HepG2 (cell line): ENCODE results near the gene ZC3H8. TPM values are rescaled to one million over a fixed set of nuclear protein-coding genes. Genes with fewer than 3 reads are reported as not detected.

Source experiments
- DDIT3 ChIP-seq: sonication (generic); formaldehyde crosslinking; IDR thresholded peaks from 2 replicates; pipeline ENCODE4 v1.4.0; 2020; ENCODE audit warnings: mild to moderate bottlenecking, missing genetic modification reagents
- KDM5A ChIP-seq: fragments of 200-600 bp; sonication (generic); IDR thresholded peaks from 2 replicates; pipeline ENCODE4 v1.7.0; 2018; ENCODE audit warnings: antibody characterized with exemption, mild to moderate bottlenecking, low read length, borderline replicate concordance
- NR2F2 ChIP-seq: IDR thresholded peaks from 2 replicates; pipeline ENCODE4 v1.6.1; 2012; ENCODE audit warnings: low read depth, inconsistent platforms, borderline replicate concordance
- POLR2G ChIP-seq: fragments of 200-400 bp; formaldehyde crosslinking; IDR thresholded peaks from 2 replicates; pipeline ENCODE4 v1.6.1; 2018; ENCODE audit warnings: mild to moderate bottlenecking, low read depth, low read length, moderate library complexity
- SCMH1 ChIP-seq: sonication (generic); formaldehyde crosslinking; IDR thresholded peaks from 2 replicates; pipeline ENCODE4 v1.9.0; 2021; ENCODE audit warnings: missing genetic modification reagents, mild to moderate bottlenecking, borderline replicate concordance
- SNAPC5 ChIP-seq: sonication (generic); formaldehyde crosslinking; IDR thresholded peaks from 2 replicates; pipeline ENCODE4 v1.8.1; 2023; ENCODE audit warnings: mild to moderate bottlenecking, missing genetic modification reagents, borderline replicate concordance
- YY1 ChIP-seq: IDR thresholded peaks from 2 replicates; pipeline ENCODE4 v1.6.1; 2011; ENCODE audit warnings: low read length, low read depth, moderate library complexity, mild to moderate bottlenecking; ENCODE audit not compliant: insufficient read depth, insufficient replicate concordance
- ZBTB3 ChIP-seq: sonication (generic); formaldehyde crosslinking; IDR thresholded peaks from 2 replicates; pipeline ENCODE4 v1.4.0; 2020; ENCODE audit warnings: low read depth, mild to moderate bottlenecking, moderate library complexity, missing genetic modification reagents, borderline replicate concordance
- ZNF607 ChIP-seq: sonication (generic); formaldehyde crosslinking; IDR thresholded peaks from 2 replicates; pipeline ENCODE4 v1.5.1; 2020; ENCODE audit warnings: missing genetic modification reagents, mild to moderate bottlenecking, borderline replicate concordance
- ZSCAN22 ChIP-seq: sonication (generic); formaldehyde crosslinking; IDR thresholded peaks from 2 replicates; pipeline ENCODE4 v1.4.0; 2020; ENCODE audit warnings: mild to moderate bottlenecking, missing genetic modification reagents
- polyA plus RNA-seq, 8 experiments: library from polyadenylated mRNA; depleted of rRNA in 3 of 8; stranded (reverse) in 7 of 8; unstranded in 1 of 8; fragments of >200 nt; fragmentation: Illumina TruSeq in 4 of 8; extraction: Trizol in 4 of 8; gene quantifications; 2 replicates each; pipeline versions ENCODE4 v1.2.1 to v1.2.3, GENCODE V29; 2011 to 2016; ENCODE audit warnings: low read depth in 4 of 8, missing spikeins in 1 of 8, mixed read lengths in 1 of 8; ENCODE audit not compliant: insufficient read depth in 1 of 8
- total RNA-seq, 5 experiments: library from RNA; depleted of rRNA; stranded (reverse); fragments of >200 nt; fragmentation: Illumina TruSeq; extraction: Trizol; gene quantifications; 2 replicates each; pipeline ENCODE4 v1.2.3, GENCODE V29; 2016; ENCODE audit warnings: low read depth in 1 of 5
- TF ChIP-seq, protein P1 (sequence below): sonication (generic); formaldehyde crosslinking; IDR thresholded peaks from one replicate; pipeline ENCODE4 v1.5.1; 2020; ENCODE audit warnings: mild to moderate bottlenecking, missing genetic modification reagents; ENCODE audit errors: not compliant biosample characterization

Gene ZC3H8
- total and polyA plus RNA-seq, 2 of the 13 experiments (the other 11 are each of a cell fraction or from before 2014, with no cell fraction given) = 4.5 to 17.0 TPM

GRCh38 chr2:112276954-112277353, 22.1 kb upstream of the ZC3H8 start (continued):
- TF ChIP-seq, protein P1, sequence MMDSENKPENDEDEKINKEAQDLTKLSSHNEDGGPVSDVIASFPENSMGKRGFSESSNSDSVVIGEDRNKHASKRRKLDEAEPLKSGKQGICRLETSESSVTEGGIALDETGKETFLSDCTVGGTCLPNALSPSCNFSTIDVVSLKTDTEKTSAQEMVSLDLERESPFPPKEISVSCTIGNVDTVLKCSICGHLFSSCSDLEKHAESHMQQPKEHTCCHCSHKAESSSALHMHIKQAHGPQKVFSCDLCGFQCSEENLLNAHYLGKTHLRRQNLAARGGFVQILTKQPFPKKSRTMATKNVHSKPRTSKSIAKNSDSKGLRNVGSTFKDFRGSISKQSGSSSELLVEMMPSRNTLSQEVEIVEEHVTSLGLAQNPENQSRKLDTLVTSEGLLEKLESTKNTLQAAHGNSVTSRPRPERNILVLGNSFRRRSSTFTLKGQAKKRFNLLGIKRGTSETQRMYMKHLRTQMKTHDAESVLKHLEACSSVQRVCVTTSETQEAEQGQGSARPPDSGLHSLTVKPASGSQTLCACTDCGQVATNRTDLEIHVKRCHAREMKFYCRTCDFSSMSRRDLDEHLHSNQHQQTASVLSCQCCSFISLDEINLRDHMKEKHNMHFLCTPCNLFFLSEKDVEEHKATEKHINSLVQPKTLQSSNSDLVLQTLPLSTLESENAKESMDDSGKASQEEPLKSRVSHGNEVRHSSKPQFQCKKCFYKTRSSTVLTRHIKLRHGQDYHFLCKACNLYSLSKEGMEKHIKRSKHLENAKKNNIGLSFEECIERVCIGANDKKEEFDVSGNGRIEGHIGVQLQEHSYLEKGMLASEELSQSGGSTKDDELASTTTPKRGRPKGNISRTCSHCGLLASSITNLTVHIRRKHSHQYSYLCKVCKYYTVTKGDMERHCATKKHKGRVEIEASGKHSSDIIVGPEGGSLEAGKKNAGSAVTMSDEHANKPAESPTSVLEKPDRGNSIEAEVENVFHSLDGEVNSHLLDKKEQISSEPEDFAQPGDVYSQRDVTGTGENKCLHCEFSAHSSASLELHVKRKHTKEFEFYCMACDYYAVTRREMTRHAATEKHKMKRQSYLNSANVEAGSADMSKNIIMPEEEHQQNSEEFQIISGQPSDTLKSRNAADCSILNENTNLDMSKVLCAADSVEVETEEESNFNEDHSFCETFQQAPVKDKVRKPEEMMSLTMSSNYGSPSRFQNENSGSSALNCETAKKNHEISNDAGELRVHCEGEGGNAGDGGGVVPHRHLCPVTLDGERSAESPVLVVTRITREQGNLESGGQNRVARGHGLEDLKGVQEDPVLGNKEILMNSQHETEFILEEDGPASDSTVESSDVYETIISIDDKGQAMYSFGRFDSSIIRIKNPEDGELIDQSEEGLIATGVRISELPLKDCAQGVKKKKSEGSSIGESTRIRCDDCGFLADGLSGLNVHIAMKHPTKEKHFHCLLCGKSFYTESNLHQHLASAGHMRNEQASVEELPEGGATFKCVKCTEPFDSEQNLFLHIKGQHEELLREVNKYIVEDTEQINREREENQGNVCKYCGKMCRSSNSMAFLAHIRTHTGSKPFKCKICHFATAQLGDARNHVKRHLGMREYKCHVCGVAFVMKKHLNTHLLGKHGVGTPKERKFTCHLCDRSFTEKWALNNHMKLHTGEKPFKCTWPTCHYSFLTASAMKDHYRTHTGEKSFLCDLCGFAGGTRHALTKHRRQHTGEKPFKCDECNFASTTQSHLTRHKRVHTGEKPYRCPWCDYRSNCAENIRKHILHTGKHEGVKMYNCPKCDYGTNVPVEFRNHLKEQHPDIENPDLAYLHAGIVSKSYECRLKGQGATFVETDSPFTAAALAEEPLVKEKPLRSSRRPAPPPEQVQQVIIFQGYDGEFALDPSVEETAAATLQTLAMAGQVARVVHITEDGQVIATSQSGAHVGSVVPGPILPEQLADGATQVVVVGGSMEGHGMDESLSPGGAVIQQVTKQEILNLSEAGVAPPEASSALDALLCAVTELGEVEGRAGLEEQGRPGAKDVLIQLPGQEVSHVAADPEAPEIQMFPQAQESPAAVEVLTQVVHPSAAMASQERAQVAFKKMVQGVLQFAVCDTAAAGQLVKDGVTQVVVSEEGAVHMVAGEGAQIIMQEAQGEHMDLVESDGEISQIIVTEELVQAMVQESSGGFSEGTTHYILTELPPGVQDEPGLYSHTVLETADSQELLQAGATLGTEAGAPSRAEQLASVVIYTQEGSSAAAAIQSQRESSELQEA (CRISPR knock-in tag) = no peak
- TF ChIP-seq KDM5A (no peak), YY1 (no peak), SNAPC5 (CRISPR knock-in tag) (no peak), ZNF607 (CRISPR knock-in tag) (no peak), DDIT3 (CRISPR knock-in tag) (no peak), SCMH1 (CRISPR knock-in tag) (no peak), ZBTB3 (CRISPR knock-in tag) (no peak), ZSCAN22 (no peak), POLR2G (no peak), NR2F2 (no peak)
